WTC11 (cell line): ENCODE measurements around the gene SCGB3A2. TPM values are rescaled to one million over a fixed set of nuclear protein-coding genes. Genes with fewer than 3 reads are reported as not detected.
A peak's percentile ranks its signal among the peaks of the same experiment; 100 is the strongest.

Source experiments
- ATAC-seq: fragments of 200-7000 bp; cut with Tn5 transposase; 2 replicates; pipeline ENCODE4 v1.10.0; 2021; ENCODE audit warnings: mild to moderate bottlenecking, moderate library complexity
- CTCF ChIA-PET: fragments of 300-600 bp; sonication (Branson Sonifier 250); formaldehyde crosslinking; loops from one replicate; lab custom pipeline; 2021; ENCODE audit warnings: antibody characterized with exemption; lab: Charles Lee
- POLR2A ChIA-PET: fragments of 350-600 bp; sonication (Branson Sonifier 250); formaldehyde crosslinking; loops from one replicate; lab custom pipeline; 2021; ENCODE audit warnings: antibody characterized with exemption; lab: Charles Lee
- DNase-seq: peaks from one replicate; pipeline ENCODE4 v3.0.0; 2021; ENCODE audit warnings: low spot score
- H3K27ac Mint-ChIP-seq: 2 replicates; pipeline ENCODE4 v1.8.0; 2021; ENCODE audit warnings: mixed read lengths
- H3K27me3 Mint-ChIP-seq: 2 replicates; pipeline ENCODE4 v1.8.0; 2021; ENCODE audit warnings: low read depth, mild to moderate bottlenecking, moderate library complexity, mixed read lengths
- H3K36me3 Mint-ChIP-seq: 2 replicates; pipeline ENCODE4 v1.8.0; 2021; ENCODE audit warnings: mixed read lengths
- H3K4me1 Mint-ChIP-seq: 2 replicates; pipeline ENCODE4 v1.8.0; 2022; ENCODE audit warnings: mixed read lengths
- H3K4me3 Mint-ChIP-seq: 2 replicates; pipeline ENCODE4 v1.8.0; 2021; ENCODE audit warnings: mild to moderate bottlenecking, moderate library complexity, mixed read lengths
- H3K9me3 Mint-ChIP-seq: 2 replicates; pipeline ENCODE4 v1.8.0; 2021; ENCODE audit warnings: mixed read lengths
- FOXJ3 ChIP-seq: sonication (generic); formaldehyde crosslinking; IDR thresholded peaks from 2 replicates; pipeline ENCODE4 v1.9.0; 2021; ENCODE audit warnings: missing genetic modification reagents, mild to moderate bottlenecking, borderline replicate concordance
- GRHL2 ChIP-seq: fragments of 250-450 bp; sonication (Bioruptor Pico); IDR thresholded peaks from 2 replicates; pipeline ENCODE4 v1.8.0; 2022; ENCODE audit warnings: mild to moderate bottlenecking, moderate library complexity; ENCODE audit not compliant: insufficient replicate concordance, severe bottlenecking
- HMGA2 ChIP-seq: fragments of 250-450 bp; sonication (Bioruptor Pico); IDR thresholded peaks from 2 replicates; pipeline ENCODE4 v1.4.0; 2021; ENCODE audit warnings: mild to moderate bottlenecking, moderate library complexity
- IRF2 ChIP-seq: sonication (generic); formaldehyde crosslinking; IDR thresholded peaks from 2 replicates; pipeline ENCODE4 v1.8.0; 2022; ENCODE audit warnings: low read depth, missing genetic modification reagents, borderline replicate concordance
- JUN ChIP-seq: sonication (generic); formaldehyde crosslinking; IDR thresholded peaks from 2 replicates; pipeline ENCODE4 v1.8.0; 2023; ENCODE audit warnings: mild to moderate bottlenecking, missing genetic modification reagents
- KAT7 ChIP-seq: sonication (generic); formaldehyde crosslinking; IDR thresholded peaks from 2 replicates; pipeline ENCODE4 v1.8.1; 2023; ENCODE audit warnings: missing genetic modification reagents, mild to moderate bottlenecking, borderline replicate concordance
- MYBL2 ChIP-seq: sonication (generic); formaldehyde crosslinking; IDR thresholded peaks from 2 replicates; pipeline ENCODE4 v1.8.1; 2023; ENCODE audit warnings: mild to moderate bottlenecking, moderate library complexity, missing genetic modification reagents
- NFYB ChIP-seq: sonication (generic); formaldehyde crosslinking; conservative IDR thresholded peaks from 2 replicates; pipeline ENCODE4 v1.8.0; 2022; ENCODE audit warnings: low read depth, missing genetic modification reagents
- RELA ChIP-seq: sonication (generic); formaldehyde crosslinking; IDR thresholded peaks from 2 replicates; pipeline ENCODE4 v1.8.1; 2022; ENCODE audit warnings: missing genetic modification reagents, mild to moderate bottlenecking, borderline replicate concordance
- SP1 ChIP-seq: sonication (generic); formaldehyde crosslinking; conservative IDR thresholded peaks from 2 replicates; pipeline ENCODE4 v1.8.1; 2022; ENCODE audit warnings: missing genetic modification reagents
- ZNF396 ChIP-seq: fragments of 250-450 bp; sonication (Bioruptor Pico); IDR thresholded peaks from 2 replicates; pipeline ENCODE4 v1.8.0; 2021; ENCODE audit warnings: mild to moderate bottlenecking, moderate library complexity, borderline replicate concordance
- total RNA-seq: library from RNA; stranded (reverse); gene quantifications from 3 replicates; pipeline ENCODE4 v1.2.3, GENCODE V29; 2021
- TF ChIP-seq, protein P1 (sequence below): sonication (generic); formaldehyde crosslinking; IDR thresholded peaks from 2 replicates; pipeline ENCODE4 v1.8.1; 2022; ENCODE audit warnings: mild to moderate bottlenecking, missing genetic modification reagents, moderate library complexity, borderline replicate concordance
- TF ChIP-seq, protein P2 (sequence below): fragments of 250-450 bp; sonication (Bioruptor Pico); IDR thresholded peaks from 2 replicates; pipeline ENCODE4 v1.9.0; 2021; ENCODE audit warnings: moderate library complexity, mild to moderate bottlenecking, inconsistent platforms, borderline replicate concordance
- TF ChIP-seq, protein P3 (sequence below): fragments of 250-450 bp; sonication (Bioruptor Pico); IDR thresholded peaks from 2 replicates; pipeline ENCODE4 v1.9.0; 2021; ENCODE audit warnings: mild to moderate bottlenecking
- TF ChIP-seq, protein P4 (sequence below): fragments of 250-450 bp; sonication (Bioruptor Pico); IDR thresholded peaks from 2 replicates; pipeline ENCODE4 v2.1.2; 2022; ENCODE audit warnings: mild to moderate bottlenecking, moderate library complexity

The SCGB3A2 gene
- total RNA-seq, 1 experiment from 2014 or later: 79.1 TPM

DNA sequence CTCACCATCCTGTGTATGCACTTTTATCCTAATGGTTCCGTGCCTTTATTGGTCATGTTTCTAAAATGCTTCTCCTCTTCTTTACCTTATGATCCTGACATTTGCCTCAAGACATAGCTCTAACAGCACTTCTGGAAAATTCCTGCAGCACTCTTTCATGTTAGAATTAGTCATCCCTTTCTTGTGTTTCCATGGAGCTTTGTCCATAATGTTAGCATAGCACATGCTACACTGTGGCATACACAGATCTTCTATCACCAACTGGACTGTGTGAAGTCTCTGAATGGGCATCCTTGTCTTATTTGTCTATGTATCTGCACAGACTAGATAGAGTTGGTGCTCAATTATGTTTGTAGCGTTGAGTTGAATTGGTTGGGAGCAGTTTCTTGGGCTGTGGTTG lies 2.0 kb downstream of the SCGB3A2 start:
- DNase-seq: no peak
- TF ChIP-seq, protein P1, sequence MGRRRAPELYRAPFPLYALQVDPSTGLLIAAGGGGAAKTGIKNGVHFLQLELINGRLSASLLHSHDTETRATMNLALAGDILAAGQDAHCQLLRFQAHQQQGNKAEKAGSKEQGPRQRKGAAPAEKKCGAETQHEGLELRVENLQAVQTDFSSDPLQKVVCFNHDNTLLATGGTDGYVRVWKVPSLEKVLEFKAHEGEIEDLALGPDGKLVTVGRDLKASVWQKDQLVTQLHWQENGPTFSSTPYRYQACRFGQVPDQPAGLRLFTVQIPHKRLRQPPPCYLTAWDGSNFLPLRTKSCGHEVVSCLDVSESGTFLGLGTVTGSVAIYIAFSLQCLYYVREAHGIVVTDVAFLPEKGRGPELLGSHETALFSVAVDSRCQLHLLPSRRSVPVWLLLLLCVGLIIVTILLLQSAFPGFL (CRISPR knock-in tag): no peak
- TF ChIP-seq ZNF396 (CRISPR knock-in tag) (no peak), KAT7 (CRISPR knock-in tag) (no peak), FOXJ3 (CRISPR knock-in tag) (no peak), MYBL2 (CRISPR knock-in tag) (no peak), HMGA2 (CRISPR knock-in tag) (no peak), GRHL2 (CRISPR knock-in tag) (no peak)
- H3K9me3 Mint-ChIP-seq: no peaks in the 10 kb centered on the region
- peaks cover 9% of the 10 kb centered on the region for H3K36me3 Mint-ChIP-seq
- ATAC-seq: no peak
- CTCF ChIA-PET: interaction anchor here (0.6 to 1.3 kb wide), 2 partner anchors 22 to 73 kb away, joined by 3 read pairs; no protein-coding TSS in a partner anchor
- no peak overlapping the region for H3K4me3 Mint-ChIP-seq
- H3K27ac Mint-ChIP-seq: peak overlapping the region; percentile 55; the same call in 1 of the 2 replicates
- POLR2A ChIA-PET: no interaction called here
- H3K27me3 Mint-ChIP-seq: no peaks in the 10 kb centered on the region
- H3K4me1 Mint-ChIP-seq: peaks cover 73% of the 10 kb centered on the region

DNA sequence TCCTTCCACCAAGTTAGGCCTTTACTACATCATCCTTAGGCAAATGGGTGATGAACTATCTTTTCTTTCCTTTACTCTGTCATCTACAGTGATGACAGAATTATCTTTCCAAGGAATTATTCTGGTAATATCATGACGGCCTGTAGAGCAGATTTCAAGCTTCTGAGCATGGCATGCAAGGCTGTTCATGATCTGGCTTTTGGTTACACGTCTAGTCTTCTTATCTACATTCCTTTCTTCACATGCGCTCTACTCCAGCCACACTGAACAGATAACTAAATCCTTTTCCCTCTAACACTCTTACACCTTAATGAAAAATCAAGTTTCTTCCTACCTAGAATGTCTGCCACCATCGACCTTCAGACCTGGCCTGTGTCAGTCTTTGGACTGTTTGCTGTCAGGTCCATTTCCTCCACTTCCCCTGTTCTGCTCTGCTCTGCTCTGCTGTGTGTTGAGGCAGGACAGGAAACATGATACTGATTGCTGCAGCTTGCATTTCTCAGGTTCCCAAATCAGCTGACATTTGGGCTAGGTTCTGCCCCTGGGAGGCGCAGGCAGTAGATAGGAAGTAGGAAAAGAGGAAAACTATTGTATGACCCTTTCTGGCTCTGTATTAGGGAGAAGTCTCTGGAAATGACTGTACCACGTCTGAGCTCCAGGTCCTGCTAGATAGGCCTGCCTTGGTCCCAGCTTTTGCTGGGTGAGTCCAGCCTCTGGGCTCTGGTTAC lies 4.2 kb downstream of the SCGB3A2 start:
- no peak for DNase-seq
- ATAC-seq: peak; percentile 74
- ChIA-PET CTCF (interaction anchor here (1.0 to 1.7 kb wide), 5 partner anchors 23 to 52 kb away, joined by 3 to 8 read pairs (median 5); no protein-coding TSS in a partner anchor), POLR2A (interaction anchor here (0.7 to 1.2 kb wide), 3 partner anchors 19 to 52 kb away, joined by 3 to 4 read pairs (median 3); no protein-coding TSS in a partner anchor)
- Mint-ChIP-seq H3K4me1 (peaks cover 51% of the 10 kb centered on the region), H3K36me3 (peaks cover 9% of the 10 kb centered on the region), H3K27ac (peak overlapping the region; percentile 80), H3K4me3 (no peak overlapping the region), H3K9me3 (no peaks in the 10 kb centered on the region), H3K27me3 (no peaks in the 10 kb centered on the region)
- TF ChIP-seq JUN (no peak), SP1 (CRISPR knock-in tag) (no peak), NFYB (CRISPR knock-in tag) (no peak), RELA (CRISPR knock-in tag) (no peak), MYBL2 (CRISPR knock-in tag) (no peak), IRF2 (no peak)
- TF ChIP-seq, protein P2, sequence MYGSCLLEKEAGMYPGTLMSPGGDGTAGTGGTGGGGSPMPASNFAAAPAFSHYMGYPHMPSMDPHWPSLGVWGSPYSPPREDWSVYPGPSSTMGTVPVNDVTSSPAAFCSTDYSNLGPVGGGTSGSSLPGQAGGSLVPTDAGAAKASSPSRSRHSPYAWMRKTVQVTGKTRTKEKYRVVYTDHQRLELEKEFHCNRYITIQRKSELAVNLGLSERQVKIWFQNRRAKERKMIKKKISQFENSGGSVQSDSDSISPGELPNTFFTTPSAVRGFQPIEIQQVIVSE (CRISPR knock-in tag): no peak
- TF ChIP-seq, protein P1 (CRISPR knock-in tag): no peak
- TF ChIP-seq, protein P3, sequence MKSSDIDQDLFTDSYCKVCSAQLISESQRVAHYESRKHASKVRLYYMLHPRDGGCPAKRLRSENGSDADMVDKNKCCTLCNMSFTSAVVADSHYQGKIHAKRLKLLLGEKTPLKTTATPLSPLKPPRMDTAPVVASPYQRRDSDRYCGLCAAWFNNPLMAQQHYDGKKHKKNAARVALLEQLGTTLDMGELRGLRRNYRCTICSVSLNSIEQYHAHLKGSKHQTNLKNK (CRISPR knock-in tag): no peak
- TF ChIP-seq, protein P4, sequence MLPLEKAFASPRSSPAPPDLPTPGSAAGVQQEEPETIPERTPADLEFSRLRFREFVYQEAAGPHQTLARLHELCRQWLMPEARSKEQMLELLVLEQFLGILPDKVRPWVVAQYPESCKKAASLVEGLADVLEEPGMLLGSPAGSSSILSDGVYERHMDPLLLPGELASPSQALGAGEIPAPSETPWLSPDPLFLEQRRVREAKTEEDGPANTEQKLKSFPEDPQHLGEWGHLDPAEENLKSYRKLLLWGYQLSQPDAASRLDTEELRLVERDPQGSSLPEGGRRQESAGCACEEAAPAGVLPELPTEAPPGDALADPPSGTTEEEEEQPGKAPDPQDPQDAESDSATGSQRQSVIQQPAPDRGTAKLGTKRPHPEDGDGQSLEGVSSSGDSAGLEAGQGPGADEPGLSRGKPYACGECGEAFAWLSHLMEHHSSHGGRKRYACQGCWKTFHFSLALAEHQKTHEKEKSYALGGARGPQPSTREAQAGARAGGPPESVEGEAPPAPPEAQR (CRISPR knock-in tag): no peak
